AG04450 (cell line): ENCODE data around the gene LSM3. TPM values are rescaled to one million over a fixed set of nuclear protein-coding genes. Genes with fewer than 3 reads are reported as not detected.

Experiments
- CTCF ChIA-PET: fragments of 300-600, 350-600 bp; formaldehyde crosslinking; extraction: SDS; loops from one replicate; lab custom pipeline; 2022; ENCODE audit warnings: antibody characterized with exemption, inconsistent platforms; lab: Charles Lee
- POLR2A ChIA-PET: fragments of 350-600 bp; formaldehyde crosslinking; extraction: SDS; loops from one replicate; lab custom pipeline; 2021; ENCODE audit warnings: antibody characterized with exemption, inconsistent platforms; lab: Yijun Ruan, JAX
- DNase-seq: peaks from one replicate; pipeline ENCODE4 v3.0.0-alpha.2; 2011; ENCODE audit warnings: low read depth, low spot score
- H3K27ac ChIP-seq: one replicate; pipeline ENCODE4 v1.5.1; 2012; ENCODE audit warnings: low read depth, low read length, control low read depth
- H3K27me3 ChIP-seq: one replicate; pipeline ENCODE4 v1.6.0; 2012; ENCODE audit warnings: low read length; ENCODE audit not compliant: control insufficient read depth, insufficient read depth
- H3K4me3 ChIP-seq: 2 replicates; pipeline ENCODE4 v1.5.1; 2011; ENCODE audit warnings: mild to moderate bottlenecking, low read depth, low read length, control low read depth
- H3K9me3 ChIP-seq: 2 replicates; pipeline ENCODE4 v1.5.1; 2012; ENCODE audit warnings: low read length; ENCODE audit not compliant: control insufficient read depth, insufficient read depth
- CTCF ChIP-seq: IDR thresholded peaks from 2 replicates; pipeline ENCODE4 v1.5.1; 2011; ENCODE audit warnings: low read depth, low read length, control low read depth, inconsistent platforms
- polyA plus RNA-seq: library from polyadenylated mRNA; depleted of rRNA; stranded (reverse); fragments of >200 nt; gene quantifications from 2 replicates; pipeline ENCODE4 v1.2.3, GENCODE V29; 2011

The LSM3 gene
- polyA plus RNA-seq, 1 experiment, result 11.9 TPM

DNA sequence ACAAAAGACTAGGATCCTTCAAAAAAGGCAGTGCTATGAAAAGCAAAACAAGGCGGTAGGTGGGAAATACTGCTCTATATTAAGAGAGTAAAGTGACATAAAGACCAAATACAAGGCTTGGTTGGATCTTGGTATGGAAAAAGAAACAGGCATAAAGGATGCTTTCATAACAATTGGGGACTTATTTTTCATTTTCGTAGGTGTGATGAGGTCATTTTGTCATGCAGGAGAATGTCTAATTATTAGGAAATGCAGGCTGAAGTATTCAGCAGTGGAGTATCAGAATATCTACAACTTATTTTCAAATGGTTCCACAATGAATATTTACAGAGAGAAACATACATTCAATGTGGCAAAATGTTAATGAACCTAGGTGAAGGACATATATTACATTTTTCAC is 9.2 kb upstream of the LSM3 start:
- H3K4me3 ChIP-seq, result no peak overlapping the region
- CTCF ChIA-PET, result no interaction called here

DNA sequence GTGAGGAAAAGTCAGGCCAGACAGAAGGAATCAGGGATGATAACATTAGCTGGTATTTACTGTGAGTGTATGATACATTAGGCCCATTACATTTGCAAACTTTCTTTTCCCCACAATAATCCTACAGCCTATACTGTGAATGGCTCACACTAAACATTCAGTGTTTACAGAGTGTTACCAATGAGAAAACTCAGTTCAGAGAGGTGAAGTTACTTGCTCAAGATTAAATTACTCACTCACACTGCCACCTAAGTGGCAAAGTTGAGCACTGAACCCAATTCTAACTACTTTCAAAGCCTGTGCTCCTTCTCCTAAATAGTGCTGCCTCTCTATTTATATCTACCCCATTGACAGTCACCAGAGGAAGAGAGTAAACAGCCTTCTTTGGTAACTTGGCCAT is 8.7 kb upstream of the LSM3 start:
- Histone ChIP-seq H3K27ac (no peak overlapping the region), H3K27me3 (no peaks in the 10 kb centered on the region), H3K9me3 (no peaks in the 10 kb centered on the region), H3K4me3 (no peak overlapping the region)
- no peak for DNase-seq
- ChIA-PET POLR2A (interaction anchor here (0.6 kb wide), 2 partner anchors 9 to 44 kb away, joined by 3 read pairs; partner anchors contain the start of genes LSM3 and XPC), CTCF (interaction anchor here (1.0 kb wide), 1 partner anchor 16 kb away, joined by 4 read pairs; no protein-coding TSS in a partner anchor)
- TF ChIP-seq CTCF, result no peak

More for the DNA sequence above, 9.2 kb upstream of the LSM3 start:
- H3K9me3 ChIP-seq, result no peaks in the 10 kb centered on the region
- no peak overlapping the region for H3K27ac ChIP-seq
- no peak for DNase-seq
- H3K27me3 ChIP-seq, result no peaks in the 10 kb centered on the region
- POLR2A ChIA-PET, result interaction anchor here (0.6 kb wide), 1 partner anchor 9 kb away, joined by 3 read pairs; the partner anchor contains the start of genes LSM3 and XPC
- TF ChIP-seq CTCF, result no peak

DNA sequence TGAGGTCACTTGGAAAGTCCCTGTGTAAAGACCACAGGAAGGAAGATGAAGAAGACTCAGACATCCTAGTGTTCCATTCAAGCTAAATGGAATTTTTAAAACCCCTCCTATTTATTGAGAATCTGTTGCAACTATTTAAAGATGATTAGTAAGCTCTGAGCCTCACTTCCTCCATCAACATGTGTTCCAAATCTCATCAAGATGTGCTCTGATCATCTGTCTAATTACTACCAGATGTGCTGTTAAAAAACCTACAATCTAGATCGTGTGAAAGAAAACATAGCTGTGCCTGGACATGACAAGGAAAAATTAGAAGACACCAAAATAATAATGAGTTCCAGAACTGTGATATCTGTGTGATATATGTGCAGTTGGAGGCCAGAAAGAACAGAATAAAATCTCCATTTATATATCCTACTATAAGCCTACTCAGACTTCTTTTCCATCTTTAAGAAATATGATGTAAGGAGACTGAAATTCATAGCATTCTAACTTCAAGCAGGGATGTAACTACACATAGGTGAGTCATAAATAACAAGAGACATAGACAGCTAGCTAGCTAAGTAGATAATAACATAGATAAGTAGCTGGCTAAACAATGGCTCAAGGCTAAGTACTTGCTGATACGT is 8.0 kb upstream of the LSM3 start:
- Histone ChIP-seq H3K27me3 (no peaks in the 10 kb centered on the region), H3K4me3 (no peak overlapping the region), H3K27ac (no peak overlapping the region), H3K9me3 (no peaks in the 10 kb centered on the region)
- ChIA-PET POLR2A (interaction anchor here (0.6 kb wide), 1 partner anchor 45 kb away, joined by 3 read pairs; no protein-coding TSS in a partner anchor), CTCF (interaction anchor here (0.8 to 1.2 kb wide), 6 partner anchors 17 to 298 kb away, joined by 3 to 12 read pairs (median 3); no protein-coding TSS in a partner anchor)
- peak; percentile 29 for DNase-seq
- TF ChIP-seq CTCF, result no peak

DNA sequence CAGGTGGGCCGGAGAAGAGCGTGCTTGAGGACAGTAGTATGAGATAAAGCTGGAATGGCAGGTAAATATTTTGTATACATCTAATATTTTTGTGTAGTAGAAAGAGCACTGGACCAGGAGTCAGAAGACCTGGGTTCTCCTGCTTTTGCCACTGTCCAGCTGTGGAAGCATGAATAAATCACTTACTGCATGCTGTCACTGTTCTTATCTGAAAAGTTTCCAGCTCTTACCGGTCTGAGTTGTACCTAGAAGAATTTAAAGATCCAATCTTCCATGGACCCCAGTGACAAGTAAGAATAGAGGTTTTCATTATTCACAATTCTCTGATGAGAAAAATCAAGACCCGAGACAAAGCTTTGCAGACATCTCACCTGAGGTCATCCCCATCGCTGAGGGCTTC is 6.1 kb upstream of the LSM3 start:
- H3K27me3 ChIP-seq, result no peaks in the 10 kb centered on the region
- no peak for DNase-seq
- no peak overlapping the region for H3K27ac ChIP-seq
- CTCF ChIA-PET, result interaction anchor here (1.0 to 1.3 kb wide), 2 partner anchors 29 to 31 kb away, joined by 3 to 5 read pairs; no protein-coding TSS in a partner anchor
- POLR2A ChIA-PET, result no interaction called here
- no peak overlapping the region for H3K4me3 ChIP-seq
- H3K9me3 ChIP-seq, result no peaks in the 10 kb centered on the region
- TF ChIP-seq CTCF, result no peak

DNA sequence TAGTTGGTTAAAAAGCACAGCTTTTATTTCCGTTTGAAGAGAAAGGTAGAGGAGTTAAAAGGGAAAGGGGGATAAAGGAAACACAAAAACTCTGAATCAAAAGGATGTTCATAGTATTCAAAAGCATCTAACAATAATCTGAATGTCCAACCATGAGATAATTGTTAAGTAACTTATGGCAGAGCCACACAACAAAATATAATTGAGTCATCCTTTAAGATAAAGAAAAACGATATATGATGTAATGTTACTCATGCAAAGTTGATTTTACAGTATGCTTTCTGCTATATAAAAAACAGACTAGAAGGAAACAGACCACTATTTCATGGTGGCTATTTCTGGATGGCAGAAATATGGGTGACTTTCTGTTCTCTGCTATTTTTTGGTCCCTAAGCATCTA is 4.1 kb upstream of the LSM3 start:
- ChIA-PET POLR2A (no interaction called here), CTCF (interaction anchor here (0.9 to 1.0 kb wide), 3 partner anchors 29 to 334 kb away, joined by 3 to 4 read pairs (median 3); no protein-coding TSS in a partner anchor)
- DNase-seq, result no peak
- Histone ChIP-seq H3K9me3 (no peaks in the 10 kb centered on the region), H3K4me3 (no peak overlapping the region), H3K27me3 (no peaks in the 10 kb centered on the region), H3K27ac (no peak overlapping the region)
- TF ChIP-seq CTCF, result no peak
